HuH-7 (cell line): ENCODE results near the gene PSMC3.
A peak's percentile ranks its signal among the peaks of the same experiment; 100 is the strongest.

Experiments
- DNase-seq: peaks from one replicate; pipeline ENCODE4 v3.0.0; 2011; ENCODE audit warnings: low spot score

The PSMC3 gene

GRCh38 chr11:47443028-47443700 is 16.9 kb upstream of the PSMC3 start:
- DNase-seq = peak; percentile 44

- no peak for DNase-seq
Observed at GRCh38 chr11:47442514-47442913, 16.3 kb upstream of the PSMC3 start.

GRCh38 chr11:47441421-47441820 is 15.2 kb upstream of the PSMC3 start:
- DNase-seq = no peak

GRCh38 chr11:47440054-47440476 is 13.8 kb upstream of the PSMC3 start:
- peak; percentile 63 for DNase-seq

GRCh38 chr11:47438721-47439120 is 12.5 kb upstream of the PSMC3 start:
- no peak for DNase-seq

GRCh38 chr11:47437746-47438418 is 11.6 kb upstream of the PSMC3 start:
- peak; percentile 36 for DNase-seq

GRCh38 chr11:47437218-47437745 is 11.0 kb upstream of the PSMC3 start:
- no peak for DNase-seq

- DNase-seq = no peak
Observed at GRCh38 chr11:47436726-47437125, 10.5 kb upstream of the PSMC3 start.

GRCh38 chr11:47435687-47436086 is 9.4 kb upstream of the PSMC3 start:
- no peak for DNase-seq

GRCh38 chr11:47434011-47434786 is 8.0 kb upstream of the PSMC3 start:
- no peak for DNase-seq

- DNase-seq = no peak
Observed at GRCh38 chr11:47433157-47433556, 6.9 kb upstream of the PSMC3 start.

- DNase-seq = no peak
Observed at GRCh38 chr11:47431356-47432083, 5.3 kb upstream of the PSMC3 start.

GRCh38 chr11:47430524-47430923 is 4.3 kb upstream of the PSMC3 start:
- no peak for DNase-seq

GRCh38 chr11:47425611-47426010 is 628 bp downstream of the PSMC3 start:
- DNase-seq = no peak

GRCh38 chr11:47418454-47419259 is 7.6 kb downstream of the PSMC3 start:
- DNase-seq = no peak

GRCh38 chr11:47417712-47418111 is 8.5 kb downstream of the PSMC3 start:
- no peak for DNase-seq

GRCh38 chr11:47415949-47416472 is 10.2 kb downstream of the PSMC3 start:
- DNase-seq = no peak

- DNase-seq = no peak
Observed at GRCh38 chr11:47415091-47415854, 11.0 kb downstream of the PSMC3 start.

GRCh38 chr11:47414685-47415070 is 11.6 kb downstream of the PSMC3 start:
- DNase-seq = no peak
